ENCODE data around the gene BLNK.
"Not testable (repeated sequence)": the region's sequence is repeated elsewhere in the genome, so short reads cannot be mapped to it uniquely, and the experiment has no call there.

BLNK gene

GRCh38 chr10:96271016-96271815, at the start of gene BLNK:
TSS of gene BLNK (minus strand) at chr10:96271569. CDS start at chr10:96271398, 171 bp downstream.
- DNase-seq = peak; percentile 29

- DNase-seq = no peak
Measured at GRCh38 chr10:96319754-96320474, 48.5 kb upstream of the BLNK start.

GRCh38 chr10:96317067-96317833, 45.9 kb upstream of the BLNK start:
- DNase-seq = no peak

GRCh38 chr10:96313344-96313743, 42.0 kb upstream of the BLNK start:
- DNase-seq = no peak

GRCh38 chr10:96311180-96311715, 39.9 kb upstream of the BLNK start:
- DNase-seq = no peak

- DNase-seq = no peak
Measured at GRCh38 chr10:96310321-96310669, 38.9 kb upstream of the BLNK start.

GRCh38 chr10:96309628-96310320, 38.4 kb upstream of the BLNK start:
- DNase-seq = no peak

GRCh38 chr10:96308854-96309253, 37.5 kb upstream of the BLNK start:
- not testable (repeated sequence) for DNase-seq

- DNase-seq = peak; percentile 79
Measured at GRCh38 chr10:96306516-96306915, 35.1 kb upstream of the BLNK start.

- DNase-seq = no peak
Measured at GRCh38 chr10:96305019-96305418, 33.6 kb upstream of the BLNK start.

GRCh38 chr10:96304230-96304629, 32.9 kb upstream of the BLNK start, which contains the start of gene DNTT:
TSS of gene DNTT (plus strand) at chr10:96304434. CDS start at chr10:96304498, 64 bp downstream.
- no peak for DNase-seq

GRCh38 chr10:96301616-96302015, 30.2 kb upstream of the BLNK start:
- no peak for DNase-seq

GRCh38 chr10:96299383-96299782, 28.0 kb upstream of the BLNK start:
- no peak for DNase-seq

GRCh38 chr10:96298362-96298761, 27.0 kb upstream of the BLNK start:
- no peak for DNase-seq

- no peak for DNase-seq
Measured at GRCh38 chr10:96297486-96297885, 26.1 kb upstream of the BLNK start.

GRCh38 chr10:96295475-96295874, 24.1 kb upstream of the BLNK start:
- DNase-seq = no peak

GRCh38 chr10:96292971-96293920, 21.9 kb upstream of the BLNK start:
- DNase-seq = no peak

GRCh38 chr10:96290368-96291133, 19.2 kb upstream of the BLNK start:
- DNase-seq = no peak

GRCh38 chr10:96289218-96289910, 18.0 kb upstream of the BLNK start:
- DNase-seq = no peak

- no peak for DNase-seq
Measured at GRCh38 chr10:96288151-96288621, 16.8 kb upstream of the BLNK start.
